Globus pallidus (tissue), 1 donor: ENCODE data around the gene VPS37C.

Experiments
- DNase-seq: peaks from one replicate; pipeline ENCODE4 v3.0.0-alpha.2; 2015; ENCODE audit warnings: low spot score

Gene VPS37C

DNA sequence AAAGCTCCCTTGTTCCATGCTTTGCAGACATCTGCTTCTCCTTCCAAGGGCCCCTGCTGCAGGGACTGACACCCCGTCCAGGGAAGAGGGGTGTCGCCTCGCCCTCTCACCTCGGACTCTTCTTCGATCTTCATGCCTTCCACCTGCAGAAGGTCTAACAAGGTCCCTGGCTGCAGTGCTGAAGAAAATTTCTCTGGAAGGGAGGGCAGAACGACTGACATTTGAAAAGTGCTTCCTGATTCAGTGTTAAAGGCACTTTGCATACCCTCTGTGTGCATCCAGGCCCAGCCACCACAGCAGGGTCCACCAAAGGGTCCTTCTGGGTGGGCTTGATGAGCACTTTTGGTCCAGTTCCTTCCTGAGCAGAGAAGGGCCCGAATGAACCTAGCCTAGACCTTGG is 28.1 kb downstream of the VPS37C start:
- DNase-seq = no peak

DNA sequence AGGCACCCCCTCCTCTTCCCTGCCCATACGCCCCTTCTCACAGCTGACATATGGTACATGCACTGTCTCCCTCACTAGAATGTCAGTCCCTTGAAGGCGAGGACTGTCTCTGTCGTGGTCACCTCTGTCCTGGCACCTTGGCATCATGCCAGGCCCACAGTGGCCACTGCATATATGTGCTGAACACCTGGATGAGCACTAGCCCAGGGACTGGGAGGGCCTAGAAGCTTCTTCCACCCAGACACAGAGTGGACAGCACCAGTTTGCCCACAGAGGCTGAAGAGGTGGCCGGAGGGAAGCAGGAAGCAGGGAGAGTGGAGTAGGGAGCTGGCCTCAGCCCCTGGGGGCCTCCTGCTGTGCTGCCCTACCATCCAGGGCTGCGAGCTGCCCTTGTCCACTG is 28.6 kb downstream of the VPS37C start:
- DNase-seq = no peak

DNA sequence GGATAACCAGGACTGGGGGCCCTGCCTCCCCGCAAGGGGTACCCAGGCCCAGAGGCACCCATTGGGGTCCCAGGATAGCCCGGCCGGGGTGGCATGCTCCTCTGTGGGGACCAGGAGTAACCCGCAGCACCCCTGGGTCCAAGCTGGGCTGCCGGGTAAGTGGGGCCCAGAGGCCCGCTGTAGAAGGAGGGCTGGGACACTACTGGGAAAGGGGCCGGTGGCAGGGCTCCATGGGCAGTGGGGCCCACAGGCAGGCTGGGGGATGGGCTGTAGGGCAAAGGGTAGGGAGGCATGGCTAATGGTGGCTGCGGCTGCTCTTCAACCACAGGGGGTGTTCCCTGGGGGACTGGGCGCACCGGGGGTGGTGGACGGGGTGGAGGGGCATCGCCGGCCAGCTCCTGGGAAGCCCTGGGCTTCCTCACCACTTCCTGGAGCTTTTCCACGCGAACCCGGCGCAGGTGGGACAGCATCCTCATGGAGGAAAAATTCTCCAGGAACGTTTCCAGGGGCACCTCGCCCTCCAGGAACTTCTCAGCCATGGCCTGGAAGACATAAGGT is 29.1 kb downstream of the VPS37C start:
- no peak for DNase-seq

DNA sequence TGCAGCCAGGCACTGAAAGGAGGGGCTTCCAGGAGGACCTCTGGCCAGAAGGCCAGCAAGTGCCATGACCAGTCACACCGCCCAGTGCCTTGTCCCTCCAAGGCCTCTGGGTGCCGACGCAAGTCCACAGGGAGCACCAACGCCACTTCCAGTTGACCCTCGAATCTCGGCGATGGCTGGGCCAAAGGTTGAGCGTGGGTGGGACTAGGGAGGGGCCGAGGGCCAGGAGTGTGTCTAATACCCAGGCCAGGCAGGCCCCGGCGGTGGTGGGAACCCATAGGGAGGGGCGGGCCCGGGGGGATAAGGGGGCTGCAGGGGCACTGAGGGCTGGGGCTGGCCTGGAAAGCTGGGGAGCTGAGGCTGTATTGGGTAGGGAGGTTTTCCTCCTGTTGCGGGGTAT is 29.6 kb downstream of the VPS37C start:
- DNase-seq = no peak

DNA sequence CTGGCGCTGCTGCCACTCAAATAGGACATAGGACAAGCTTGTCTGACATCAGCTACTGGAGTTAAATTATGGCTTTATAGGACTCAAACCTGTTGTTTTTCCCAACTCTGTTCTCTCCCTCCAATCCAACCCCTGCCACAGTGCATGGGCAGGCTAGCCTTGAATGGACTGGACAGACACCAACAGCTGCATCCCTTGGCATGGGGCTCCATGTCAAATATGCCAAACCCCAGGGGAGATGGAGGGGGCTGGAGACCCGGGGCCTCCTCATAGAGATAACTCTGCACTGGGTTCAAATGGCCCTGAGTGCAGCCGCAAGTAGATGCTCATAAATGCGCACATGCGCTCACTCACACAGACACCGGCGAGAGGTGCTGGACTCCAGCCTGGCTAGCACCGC is 30.0 kb downstream of the VPS37C start:
- no peak for DNase-seq

DNA sequence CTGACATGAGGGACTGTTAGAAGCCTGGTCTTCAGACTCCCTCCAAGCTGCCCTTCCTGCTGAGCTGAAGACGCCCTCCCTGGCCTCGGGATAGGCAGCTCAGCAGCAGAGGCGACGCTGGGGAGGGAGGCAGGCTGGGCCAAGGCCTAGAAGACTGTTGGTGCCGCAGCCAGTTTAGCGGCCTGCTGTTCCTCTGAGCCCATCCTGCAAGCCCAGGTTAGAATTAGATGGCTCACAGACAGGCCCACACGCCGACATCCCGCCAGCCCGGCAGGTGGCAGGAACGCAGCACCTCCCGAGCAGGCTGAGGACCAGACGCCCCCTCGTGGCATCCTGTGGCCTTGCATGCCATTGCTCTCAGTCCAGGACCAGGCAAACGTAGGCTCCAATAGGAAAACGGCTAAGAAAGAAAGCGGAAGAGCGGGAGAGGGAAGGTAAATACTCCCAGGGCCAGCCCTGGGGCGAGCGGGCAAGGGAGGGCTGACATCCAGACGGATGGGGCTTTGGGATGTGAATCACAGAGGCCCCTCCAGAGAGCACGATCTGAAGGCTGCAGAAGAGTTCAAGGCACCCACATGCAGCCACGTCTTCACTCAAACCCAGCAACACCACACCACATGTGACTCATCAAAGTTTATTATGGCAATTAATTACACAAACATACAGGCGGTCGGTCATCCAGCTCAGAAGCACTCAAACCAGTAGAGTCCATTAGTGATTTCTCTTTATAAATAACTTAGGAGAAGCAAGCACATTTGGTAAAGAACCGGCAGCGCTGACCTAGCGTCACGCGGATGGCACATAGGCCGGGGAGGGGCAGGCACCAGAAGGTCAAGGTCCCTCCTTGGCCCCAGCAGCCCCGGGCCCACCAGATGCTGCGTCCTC is 31.3 kb downstream of the VPS37C start:
- peak; percentile 69 for DNase-seq

DNA sequence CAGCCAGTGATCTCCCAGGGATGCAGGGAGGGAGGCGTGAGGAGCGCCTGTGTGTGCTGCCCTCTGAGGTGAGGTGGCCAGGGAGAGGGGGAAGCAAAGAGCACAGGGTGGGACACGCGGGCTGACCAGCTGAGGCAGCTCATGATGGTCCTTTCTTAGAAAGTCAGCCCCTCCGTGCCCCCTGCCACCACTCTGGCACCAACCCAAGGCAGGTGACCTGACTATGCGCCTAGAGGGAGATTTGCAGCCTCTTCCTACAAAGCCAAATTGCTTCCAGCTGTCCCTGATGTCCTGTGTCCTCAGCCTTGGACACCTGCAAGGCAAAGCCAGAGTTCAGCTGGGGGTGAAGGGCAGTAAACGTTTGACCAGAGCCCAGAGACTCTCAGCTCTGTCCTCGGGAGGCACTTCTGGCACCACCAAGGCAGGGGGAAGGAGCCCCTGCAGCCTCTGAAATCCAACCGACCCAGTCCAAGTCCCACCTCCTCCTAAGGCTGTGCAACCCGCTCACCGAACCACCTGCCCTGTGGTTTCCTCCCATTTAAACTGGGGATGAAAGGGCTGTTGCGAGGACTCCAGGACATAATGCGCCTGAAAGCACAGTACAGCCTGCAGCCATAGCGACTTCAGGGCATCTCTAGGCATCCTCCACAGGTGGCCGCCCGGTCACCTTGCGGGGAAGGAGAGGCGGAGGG is 32.1 kb downstream of the VPS37C start:
- DNase-seq = no peak

DNA sequence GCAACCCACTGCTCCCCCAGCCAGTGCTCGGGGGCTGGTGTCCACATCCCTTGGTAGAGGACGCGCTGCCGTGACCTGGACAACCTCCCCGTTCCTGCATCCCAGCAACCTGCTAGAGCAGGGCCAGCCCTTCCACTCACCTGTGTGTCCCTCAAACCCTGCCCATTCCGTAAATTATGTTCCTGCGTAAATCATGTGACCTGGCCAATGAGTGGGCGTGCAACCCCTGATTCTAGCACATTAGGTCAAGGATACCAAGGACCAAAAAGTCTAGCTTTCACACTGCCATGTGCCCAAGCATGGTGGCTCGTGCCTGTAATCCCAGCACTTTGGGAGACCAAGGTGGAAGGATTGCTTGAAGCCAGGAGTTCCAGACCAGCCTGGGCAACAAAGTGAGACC is 33.2 kb downstream of the VPS37C start:
- DNase-seq = no peak

DNA sequence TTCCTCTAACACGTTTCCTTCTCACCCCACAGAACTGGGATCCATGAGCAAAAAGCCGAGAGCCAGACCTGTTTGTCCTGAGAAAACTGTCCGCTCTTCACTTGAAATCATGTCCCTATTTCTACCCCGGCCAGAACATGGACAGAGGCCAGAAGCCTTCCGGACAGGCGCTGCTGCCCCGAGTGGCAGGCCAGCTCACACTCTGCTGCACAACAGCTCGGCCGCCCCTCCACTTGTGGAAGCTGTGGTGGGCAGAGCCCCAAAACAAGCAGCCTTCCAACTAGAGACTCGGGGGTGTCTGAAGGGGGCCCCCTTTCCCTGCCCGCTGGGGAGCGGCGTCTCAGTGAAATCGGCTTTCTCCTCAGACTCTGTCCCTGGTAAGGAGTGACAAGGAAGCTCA is 35.0 kb downstream of the VPS37C start:
- peak; percentile 35 for DNase-seq

DNA sequence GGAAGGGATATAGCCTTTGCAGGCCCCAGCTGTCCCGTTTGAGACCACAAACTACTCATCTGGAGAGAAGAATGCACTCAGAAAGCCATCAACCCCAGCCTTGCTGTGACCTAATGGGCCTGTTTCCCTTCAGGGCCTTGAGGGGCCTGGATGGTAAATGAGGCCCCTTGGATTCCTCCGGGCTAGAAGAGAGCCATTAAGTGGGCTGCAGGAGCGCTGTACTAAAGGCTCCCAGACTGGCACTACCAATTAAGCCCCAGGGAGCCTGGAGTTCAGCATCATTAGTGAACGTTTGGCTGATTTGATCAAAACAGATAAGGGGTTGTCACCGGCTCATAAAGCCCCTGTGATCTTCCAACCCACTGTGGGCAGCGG is 35.9 kb downstream of the VPS37C start:
- DNase-seq = no peak

DNA sequence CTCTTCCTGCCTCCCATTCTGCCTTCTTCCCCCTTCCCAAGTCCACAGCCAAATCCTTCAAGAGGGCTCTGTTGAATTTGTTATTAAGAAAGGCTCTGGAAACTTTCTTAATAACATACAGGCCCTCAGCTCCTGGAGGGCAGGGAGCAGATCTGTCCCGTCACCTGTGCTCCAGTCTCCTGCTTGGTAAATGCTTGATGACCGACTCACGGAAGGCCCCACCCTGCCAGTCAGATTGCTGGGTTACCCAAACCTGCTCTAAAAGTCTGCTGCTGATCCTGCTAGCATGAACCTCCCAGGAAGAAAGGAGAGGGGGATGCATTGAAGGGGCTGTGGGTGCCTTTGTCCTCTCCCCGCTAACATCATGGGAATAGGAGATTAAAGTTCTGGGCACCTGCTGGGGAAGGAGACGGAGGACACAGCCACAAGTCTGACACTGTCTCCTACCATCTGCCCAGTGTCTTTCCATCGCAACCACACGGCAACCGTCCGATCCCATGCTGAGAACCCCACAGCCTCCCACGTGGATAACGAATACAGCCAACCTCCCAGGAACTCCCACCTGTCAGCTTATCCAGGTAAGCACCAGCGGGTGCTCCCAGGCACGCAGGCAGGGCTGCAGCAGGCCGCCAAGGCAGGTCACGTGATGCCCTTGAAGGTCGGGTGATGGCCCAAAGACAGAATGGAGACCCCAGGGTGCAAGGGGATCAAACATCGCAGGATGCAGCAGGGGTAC is 36.5 kb downstream of the VPS37C start:
- DNase-seq = no peak

DNA sequence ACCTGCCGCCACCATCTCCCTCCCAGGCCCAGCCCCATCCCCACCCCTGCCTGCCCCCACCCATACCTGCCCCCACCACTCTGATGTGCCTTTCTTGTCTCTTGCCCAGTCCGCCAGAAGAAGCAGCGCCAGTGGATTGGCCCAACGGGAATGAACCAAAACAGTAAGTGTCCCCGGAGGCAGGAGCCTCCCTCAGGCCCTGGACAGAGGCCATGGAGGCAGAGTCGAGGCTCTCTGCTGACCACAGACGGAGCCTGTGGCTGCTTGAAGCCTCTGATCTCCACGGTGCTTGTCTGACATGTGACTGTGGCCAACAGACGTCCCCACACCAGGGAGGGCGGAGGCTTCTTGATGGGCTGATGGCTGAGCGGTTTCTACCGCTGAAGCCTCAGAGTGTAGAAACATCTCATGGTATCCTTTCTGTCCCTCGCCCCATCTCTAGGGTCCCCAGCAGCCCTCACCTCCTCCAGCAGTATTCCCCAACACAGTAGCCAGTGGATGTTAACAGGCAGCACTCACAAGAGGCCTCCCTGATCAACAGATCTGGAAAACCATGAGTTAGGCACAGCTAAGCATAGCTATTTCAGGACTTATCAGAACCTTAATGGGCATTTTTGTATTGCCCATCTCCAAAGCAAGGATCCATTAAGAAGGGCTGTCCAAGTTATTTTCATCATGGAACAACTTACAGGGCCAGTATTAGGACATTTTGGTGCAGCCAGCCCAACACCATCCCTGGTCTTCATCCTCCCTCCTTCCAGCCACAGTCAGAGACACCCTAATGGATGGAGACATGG is 37.3 kb downstream of the VPS37C start:
- no peak for DNase-seq

DNA sequence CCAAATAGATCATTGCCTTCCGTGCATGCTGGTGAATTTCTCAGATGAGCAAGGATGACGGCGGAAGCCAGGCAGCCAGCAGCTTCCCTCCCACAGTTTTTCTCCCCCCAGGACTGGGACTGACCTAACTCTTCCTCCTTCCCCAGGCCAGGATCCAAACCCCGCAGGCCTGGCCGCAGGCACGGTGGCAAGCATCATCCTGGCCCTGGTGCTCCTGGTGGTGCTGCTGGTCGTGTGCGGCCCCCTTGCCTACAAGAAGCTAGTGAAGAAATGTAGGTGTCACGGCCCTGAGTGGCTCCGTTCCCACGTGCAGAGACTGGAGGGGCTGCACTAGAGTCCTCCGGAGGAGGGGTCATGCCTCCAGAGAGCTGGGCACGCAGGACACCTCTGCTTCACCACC is 38.5 kb downstream of the VPS37C start:
- DNase-seq = no peak

DNA sequence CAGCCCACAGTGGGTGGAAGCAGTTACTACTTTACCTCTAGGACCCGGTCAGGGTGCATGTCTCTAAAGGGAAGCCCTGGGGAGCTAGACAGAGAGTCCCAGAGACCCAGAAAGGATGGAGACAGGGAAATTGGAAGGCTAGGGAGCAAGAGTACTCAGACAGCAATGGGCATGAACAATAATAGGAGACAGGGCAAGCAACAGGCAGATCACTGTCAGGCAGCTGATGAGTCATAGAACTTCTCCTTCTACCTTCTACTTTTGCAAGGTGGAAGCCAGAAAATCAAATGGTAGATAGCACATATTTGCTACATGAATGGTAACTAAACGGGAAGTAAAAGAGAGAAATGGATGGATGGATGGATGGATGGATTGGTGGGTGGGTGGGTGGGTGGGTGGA is 39.3 kb downstream of the VPS37C start:
- no peak for DNase-seq

DNA sequence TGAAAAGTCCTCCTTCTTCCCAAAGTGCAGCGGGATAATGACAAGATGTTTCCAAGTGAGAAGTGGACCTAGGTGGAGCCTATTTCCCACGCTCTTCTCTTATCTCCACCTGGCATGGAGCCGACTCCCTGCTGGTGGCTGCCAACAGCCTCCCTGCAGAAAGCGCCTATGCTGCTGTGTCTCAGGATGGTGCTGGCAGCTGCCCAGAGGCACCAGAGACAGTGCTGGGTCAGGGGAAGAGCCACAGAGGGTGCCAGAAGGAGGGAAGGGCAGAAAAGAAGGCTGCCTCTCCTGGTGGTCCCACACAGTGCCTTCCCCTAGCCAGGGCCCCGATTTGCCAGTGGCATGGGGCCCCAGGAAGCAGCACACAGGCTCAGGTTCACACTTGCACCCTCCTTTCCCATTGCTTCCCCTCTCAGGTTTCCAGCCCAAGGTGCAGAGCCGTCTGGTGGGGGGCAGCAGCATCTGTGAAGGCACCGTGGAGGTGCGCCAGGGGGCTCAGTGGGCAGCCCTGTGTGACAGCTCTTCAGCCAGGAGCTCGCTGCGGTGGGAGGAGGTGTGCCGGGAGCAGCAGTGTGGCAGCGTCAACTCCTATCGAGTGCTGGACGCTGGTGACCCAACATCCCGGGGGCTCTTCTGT is 39.9 kb downstream of the VPS37C start:
- no peak for DNase-seq

DNA sequence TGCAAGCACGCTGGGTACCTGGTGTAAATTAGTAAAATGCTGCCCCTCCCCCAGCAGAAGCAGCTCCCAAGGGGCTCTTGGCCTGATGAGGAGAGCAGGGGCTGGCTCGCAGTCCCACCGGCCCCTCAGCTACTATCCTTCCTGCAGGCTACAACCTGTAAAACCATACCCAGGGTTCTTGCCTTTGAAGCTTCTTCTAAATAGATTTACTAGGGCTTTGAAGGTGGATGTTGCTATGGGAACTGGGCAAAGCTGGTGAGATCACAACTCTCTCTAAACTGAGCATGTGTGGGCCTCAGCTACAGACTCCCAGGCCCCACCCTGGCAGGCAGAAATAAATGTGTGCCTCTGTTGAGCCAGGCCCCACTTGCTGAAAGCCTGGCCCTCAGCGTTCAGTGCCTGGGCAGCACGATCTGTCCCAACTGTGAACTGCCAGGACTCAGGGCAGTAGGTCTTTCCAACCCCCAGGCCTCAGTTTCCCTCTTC is 40.5 kb downstream of the VPS37C start:
- no peak for DNase-seq

DNA sequence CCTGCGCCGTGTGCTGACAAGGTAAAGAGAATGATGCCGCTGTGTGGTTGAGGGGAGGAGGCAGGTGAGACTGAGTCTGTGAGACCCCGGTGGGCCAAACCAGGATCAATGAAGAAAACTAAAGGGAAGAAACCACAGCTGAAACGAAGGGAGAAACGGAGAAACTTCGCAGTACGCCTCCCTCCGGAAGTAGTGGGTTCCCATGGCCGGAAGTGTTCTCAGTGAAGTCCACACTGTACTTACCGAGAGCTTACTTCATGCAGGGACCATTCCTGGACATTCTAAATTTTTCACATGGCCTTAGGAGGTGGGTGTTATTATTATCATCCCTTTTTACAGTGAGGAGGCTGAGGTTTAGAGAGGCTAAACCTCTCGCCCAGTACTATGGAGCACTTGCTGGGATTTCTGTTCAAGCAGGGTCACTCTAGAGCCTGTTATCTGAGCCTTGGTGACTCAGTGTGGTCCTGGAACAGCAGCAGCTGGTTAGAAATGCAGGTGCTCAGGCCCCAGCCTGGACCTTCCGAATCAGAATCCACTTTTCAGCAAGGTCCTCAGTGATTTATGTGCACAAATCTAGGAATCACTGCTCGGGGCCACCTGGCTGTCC is 41.0 kb downstream of the VPS37C start:
- DNase-seq = no peak

DNA sequence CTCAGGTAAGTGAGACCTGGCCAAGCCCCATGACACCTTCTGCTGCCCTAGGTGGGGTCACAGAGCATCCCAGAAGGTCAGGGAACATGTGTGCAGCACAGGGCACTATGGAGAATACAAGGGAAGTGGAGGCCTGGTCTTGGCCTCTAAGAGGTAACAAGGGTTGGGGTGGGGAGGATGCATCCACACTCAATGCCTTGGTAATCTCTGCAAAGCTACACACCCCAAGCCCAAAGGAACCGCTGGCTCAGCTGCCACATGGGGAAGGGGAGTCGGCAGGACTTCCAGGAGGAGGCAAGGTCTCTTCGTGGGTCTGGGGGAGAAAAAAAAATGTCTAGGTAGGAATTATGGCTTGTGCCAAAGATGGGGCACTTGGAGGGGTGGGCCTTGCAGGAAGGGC is 41.7 kb downstream of the VPS37C start:
- DNase-seq = no peak

DNA sequence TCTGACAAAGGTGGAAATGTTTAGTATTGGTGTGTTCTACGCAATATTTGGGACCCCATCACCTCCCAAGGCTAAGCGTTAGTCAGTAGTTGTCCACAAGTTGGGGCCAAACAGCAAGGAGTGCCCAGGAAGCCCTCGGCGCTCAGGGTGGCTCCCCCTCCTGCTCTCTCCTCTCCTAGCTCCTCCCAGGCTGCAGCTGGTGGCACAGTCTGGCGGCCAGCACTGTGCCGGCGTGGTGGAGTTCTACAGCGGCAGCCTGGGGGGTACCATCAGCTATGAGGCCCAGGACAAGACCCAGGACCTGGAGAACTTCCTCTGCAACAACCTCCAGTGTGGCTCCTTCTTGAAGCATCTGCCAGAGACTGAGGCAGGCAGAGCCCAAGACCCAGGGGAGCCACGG is 42.2 kb downstream of the VPS37C start:
- DNase-seq = no peak

DNA sequence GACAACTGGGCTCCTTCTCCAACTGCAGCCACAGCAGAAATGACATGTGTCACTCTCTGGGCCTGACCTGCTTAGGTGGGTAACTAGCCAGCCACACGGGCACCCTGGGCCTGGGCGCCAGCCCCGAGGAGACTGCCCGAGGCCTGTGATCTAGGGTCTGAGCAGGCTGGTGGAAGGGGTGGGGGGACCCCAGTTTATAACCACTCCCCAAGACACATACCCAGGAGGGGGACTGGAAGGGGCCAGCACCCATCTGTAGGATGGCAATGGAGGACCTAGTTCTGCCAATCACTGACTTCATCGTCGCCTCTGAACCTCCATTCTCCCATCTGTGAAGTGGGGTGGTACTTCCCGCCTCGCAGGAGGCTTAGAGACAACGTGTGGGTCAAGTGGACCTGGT is 42.8 kb downstream of the VPS37C start:
- DNase-seq = no peak

DNA sequence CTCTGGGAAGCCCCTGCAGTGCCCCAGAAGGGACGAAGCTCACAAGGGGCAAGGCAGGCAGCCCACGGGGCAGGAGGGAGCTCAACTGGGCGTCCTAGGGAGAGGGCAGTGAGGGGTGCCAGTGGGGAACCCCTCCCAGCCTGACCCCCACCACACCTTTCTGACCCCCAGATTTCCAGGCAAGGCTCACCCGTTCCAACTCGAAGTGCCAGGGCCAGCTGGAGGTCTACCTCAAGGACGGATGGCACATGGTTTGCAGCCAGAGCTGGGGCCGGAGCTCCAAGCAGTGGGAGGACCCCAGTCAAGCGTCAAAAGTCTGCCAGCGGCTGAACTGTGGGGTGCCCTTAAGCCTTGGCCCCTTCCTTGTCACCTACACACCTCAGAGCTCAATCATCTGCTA is 43.2 kb downstream of the VPS37C start:
- no peak for DNase-seq
